Stimulated activated CD8-positive, alpha-beta memory T cell treated with anti-CD3 and anti-CD28 coated beads, Interleukin-4, amount 100 ng/mL, for 4 hours (primary cell): Measurements from ENCODE around the gene NTNG2.
A peak's percentile ranks its signal among the peaks of the same experiment; 100 is the strongest.
"Not testable (repeated sequence)": the region's sequence is repeated elsewhere in the genome, so short reads cannot be mapped to it uniquely, and the experiment has no call there.

Source experiments
- DNase-seq, 2 donors: peaks; one replicate each; pipeline ENCODE4 v3.0.0-alpha.2; 2020; ENCODE audit warnings: low read depth in 2 of 2, low spot score in 1 of 2

NTNG2 gene, protein sequence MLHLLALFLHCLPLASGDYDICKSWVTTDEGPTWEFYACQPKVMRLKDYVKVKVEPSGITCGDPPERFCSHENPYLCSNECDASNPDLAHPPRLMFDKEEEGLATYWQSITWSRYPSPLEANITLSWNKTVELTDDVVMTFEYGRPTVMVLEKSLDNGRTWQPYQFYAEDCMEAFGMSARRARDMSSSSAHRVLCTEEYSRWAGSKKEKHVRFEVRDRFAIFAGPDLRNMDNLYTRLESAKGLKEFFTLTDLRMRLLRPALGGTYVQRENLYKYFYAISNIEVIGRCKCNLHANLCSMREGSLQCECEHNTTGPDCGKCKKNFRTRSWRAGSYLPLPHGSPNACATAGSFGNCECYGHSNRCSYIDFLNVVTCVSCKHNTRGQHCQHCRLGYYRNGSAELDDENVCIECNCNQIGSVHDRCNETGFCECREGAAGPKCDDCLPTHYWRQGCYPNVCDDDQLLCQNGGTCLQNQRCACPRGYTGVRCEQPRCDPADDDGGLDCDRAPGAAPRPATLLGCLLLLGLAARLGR

DNA sequence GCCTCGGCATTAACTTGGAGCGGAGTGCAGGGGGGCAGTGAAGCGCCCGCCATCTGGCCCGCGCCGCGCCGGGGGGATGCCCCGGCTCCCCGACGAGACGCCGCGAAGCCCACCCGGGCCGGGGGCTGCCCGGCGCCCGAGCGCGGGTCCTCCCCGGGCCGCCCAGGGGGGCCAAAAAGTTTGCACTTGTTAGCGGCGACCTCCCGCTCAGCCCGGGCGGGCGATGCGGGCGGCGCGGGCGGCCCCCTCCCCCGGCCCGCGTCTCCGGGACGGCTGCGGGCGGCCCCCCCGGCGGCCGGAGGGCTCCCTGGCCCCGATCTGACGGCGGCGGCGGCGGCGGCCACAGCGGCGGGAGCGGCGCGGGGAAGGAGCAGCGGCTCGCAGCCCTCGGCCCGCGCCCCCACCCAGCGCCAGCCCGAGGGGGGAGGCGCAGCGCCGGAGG is at the start of gene NTNG2:
Gene NTNG2 (plus strand): TSS at position 316 of the 442 bp plus-strand sequence. CDS start 4,774 bp downstream, outside the sequence.
- no peak for DNase-seq

DNA sequence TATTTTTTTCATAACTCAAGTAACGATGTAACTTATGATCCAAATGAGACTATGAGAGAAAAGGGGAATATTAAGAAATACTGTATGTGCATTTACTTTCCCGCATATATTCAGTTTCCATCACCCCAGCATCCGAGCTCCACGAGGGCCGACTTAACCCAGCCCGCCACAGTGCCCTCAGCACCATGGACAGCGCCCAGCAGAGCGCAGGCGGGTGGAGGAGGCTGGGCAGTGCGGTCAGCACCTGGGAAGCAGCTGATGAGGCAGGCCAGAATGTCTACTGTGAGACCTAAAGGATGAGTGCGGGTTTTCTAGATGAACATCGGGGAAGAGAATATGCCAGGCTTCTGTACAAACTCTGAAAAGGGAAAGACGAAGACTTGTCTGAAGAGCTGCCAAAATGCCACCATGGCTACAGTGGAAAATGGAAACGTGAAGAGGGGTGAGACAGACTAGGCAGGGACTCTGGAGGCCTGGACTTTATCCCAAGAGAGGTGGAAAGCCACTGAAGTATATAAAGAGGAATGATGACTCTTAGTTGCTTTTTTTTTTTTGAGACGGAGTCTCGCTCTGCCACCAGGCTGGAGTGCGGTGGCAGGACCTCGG is 47.7 kb upstream of the NTNG2 start:
- DNase-seq = no peak

DNA sequence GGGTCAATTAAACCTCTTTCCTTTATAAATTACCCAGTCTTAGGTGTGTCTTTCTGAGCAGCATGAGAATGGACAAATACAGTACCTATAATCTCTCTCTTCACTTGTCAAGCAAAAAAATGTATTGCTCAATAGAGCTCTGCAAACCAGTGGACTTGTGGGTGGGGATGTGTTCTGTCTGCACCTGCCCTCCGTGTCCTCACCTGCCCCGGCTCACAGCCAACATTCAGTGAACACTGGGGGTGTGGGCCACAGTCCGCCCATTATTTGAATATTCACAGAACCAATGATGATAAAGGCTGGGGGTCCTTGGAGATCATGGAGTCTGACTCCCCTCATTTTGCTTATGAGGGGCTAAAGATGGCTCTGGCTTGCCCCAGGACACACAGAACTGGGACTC is 45.3 kb upstream of the NTNG2 start:
- no peak for DNase-seq

DNA sequence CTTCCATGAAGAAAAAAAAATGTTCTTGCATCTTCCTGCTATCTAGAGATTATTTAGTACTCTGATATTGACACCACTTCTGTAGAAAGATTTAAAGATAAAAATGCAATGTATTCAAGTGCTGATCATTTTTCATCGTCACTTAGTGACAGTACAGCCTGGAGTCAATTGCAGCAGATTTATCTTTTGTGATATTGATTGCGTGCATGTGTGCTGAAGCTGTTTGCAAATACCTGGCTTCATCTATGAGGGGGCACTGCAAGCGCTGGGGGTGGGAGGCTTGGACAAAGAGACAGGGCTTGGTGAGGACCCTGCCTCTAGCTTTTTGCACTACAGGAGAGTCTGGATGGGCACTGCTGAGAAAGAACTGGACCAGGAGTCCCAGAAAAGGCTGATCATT is 44.2 kb upstream of the NTNG2 start:
- no peak for DNase-seq

DNA sequence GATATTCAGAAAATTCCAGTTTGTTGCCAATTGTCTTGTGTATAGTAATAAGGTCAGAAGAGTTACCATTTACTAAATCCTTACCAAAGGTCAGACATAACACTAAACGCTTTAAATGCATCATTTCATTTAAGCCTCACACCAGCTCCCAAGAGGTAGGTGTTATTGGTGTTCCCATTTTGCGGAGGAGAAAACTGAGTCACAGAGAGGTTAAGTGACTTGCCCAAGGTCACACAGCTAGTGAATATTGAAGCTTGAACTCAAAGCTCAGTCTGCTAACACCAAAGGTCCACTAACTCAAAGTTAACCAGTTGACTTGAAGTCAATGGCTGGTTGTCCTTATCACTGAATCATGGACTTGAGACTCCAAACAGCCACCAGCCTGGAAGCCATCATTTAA is 40.8 kb upstream of the NTNG2 start:
- no peak for DNase-seq

DNA sequence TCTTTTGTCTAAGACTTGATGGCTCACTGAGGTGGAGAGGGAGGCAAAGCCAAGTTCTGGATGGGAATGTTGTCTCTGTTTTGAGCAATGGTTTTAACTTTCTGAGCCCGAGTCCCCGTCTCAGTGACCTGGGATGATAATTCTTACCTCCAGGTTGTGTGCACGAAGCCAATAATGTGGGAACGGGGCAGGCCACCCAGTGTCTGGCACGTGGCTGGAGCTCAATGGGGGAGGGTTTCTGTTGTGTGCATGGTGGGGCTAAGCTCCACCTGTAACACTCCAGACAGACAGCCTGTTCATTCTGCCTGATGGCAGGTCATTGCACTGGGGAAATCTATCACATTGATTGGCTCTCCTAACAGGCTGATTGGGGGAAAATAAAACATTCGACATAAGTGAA is 37.1 kb upstream of the NTNG2 start:
- no peak for DNase-seq

DNA sequence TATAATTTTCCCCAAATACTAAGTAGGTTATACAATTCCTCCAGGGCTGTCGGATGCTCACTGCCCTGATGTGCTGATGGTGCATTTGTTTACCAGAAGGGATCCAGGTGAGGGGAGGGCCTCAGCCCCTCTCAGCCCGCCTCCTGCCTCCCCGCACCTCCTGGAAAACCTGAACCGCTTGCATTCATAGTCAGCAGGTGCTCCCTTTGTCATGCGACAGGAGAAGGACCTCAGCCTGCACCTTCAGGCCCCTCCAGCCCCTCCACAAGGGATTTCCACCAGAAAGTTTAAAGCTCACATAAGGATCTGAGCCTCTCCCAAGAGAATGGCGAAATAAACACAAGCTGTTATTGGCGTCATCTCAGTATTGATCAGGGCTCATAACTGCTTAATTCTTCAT is 36.5 kb upstream of the NTNG2 start:
- DNase-seq = no peak

DNA sequence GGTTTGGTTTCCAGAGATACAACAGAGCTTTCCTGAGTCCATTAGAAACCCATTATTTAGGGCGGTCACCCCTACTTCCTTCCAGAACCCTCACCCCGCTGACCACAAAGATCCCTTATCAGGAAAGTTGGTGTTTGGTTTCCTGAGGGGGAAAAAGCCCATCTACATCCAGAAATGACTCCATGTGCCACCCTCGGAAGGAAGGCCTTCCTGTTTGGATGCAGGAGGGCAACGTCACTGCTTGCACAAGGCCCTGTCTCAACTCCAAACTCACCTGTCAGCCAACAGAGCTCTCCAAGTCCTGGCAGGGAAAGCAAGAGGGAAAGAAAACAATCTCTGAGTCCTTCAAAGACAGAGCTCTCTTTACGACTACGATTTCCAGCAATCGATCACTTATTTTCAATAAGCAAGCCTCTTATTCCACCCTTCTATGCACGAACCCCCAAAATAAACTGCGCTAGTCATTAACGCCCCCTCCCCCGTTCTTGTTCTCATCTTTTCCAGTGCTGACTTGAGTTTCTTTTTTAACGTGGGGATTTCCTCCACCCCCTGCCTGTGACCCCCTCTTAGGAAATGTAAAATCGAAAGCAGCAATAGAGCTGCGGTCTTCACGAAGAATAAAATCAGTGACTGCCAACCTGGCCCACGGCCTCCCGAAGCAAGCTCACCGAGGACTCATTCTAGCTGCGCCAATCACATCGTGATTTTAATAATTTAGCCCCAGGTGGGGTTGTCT is 35.7 kb upstream of the NTNG2 start:
- DNase-seq = peak in 1 of 2 donors; percentile 1

DNA sequence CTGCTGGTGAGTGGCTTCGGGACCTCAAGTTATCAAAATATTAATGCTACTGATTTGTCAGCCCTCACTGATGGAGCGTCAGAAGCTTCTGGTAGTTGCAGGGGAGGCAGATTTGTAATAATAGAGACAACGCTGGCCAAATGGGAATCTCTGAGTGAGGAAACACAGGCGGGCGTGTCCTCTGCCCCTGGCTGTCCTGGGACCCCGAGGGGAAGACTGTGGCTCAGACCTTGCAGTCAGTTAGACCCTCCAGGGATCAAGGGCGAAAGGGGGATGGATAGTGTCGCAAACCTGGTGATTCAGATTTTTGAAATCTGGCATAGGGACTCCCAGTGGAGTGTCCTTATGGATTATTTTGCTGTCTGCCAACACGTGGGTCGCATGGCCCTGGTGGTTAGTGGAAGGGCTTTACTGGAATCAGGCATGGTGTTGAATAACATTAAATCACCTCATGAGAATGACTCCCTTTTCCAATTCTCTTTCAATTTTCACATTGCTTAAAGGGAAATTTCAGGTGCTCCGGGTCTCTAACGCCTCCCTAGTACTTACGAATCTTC is 35.1 kb upstream of the NTNG2 start:
- no peak for DNase-seq

DNA sequence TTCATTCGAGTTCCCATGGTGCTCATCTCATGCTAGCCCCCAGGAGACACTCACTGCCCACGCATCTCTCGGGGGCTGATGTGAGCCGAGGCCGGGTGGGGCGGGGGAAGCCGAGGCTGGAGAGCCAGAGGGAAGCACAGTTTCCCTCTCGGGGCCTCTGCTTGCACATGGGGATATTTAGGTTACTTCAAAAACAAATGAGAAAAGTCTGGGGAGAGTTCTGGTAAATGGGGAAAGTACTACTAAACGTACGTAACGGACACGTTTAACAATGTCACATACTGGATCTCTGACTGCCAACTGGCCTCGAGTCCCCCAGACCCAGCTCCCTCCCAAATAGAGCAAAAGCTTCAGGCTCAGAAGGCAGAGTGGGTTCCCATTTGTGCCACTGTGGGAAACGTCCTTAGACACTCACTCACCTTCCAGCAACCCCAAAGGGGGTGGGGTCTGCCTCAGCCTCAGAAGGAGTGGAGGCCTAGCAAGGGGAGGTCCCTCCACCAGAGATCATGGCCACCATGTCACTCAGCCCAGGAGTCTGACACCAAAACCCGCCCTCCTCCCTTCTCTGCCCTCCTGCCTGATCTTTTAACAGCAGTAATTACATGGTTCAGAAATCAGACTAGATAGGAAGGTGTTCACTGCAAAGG is 33.8 kb upstream of the NTNG2 start:
- DNase-seq = no peak

DNA sequence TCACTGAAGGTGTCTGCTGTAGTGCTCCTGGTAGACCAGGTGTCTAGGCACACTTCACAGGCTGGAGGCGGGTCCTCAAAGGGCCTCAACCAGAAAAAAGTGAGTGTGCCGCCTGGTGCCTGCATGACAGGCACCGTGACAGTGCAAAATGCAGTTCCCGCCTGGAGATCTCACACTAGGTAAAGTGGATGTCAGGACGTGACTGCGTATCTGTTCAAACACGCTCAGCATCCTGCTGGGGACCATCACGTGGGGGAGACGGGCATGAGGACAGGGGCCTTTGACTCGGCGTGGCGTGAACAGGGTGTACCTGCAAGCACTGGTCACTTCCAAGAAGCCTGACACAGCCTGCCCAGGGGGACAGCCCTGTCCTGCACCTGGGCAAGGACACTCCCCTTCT is 32.3 kb upstream of the NTNG2 start:
- no peak for DNase-seq

DNA sequence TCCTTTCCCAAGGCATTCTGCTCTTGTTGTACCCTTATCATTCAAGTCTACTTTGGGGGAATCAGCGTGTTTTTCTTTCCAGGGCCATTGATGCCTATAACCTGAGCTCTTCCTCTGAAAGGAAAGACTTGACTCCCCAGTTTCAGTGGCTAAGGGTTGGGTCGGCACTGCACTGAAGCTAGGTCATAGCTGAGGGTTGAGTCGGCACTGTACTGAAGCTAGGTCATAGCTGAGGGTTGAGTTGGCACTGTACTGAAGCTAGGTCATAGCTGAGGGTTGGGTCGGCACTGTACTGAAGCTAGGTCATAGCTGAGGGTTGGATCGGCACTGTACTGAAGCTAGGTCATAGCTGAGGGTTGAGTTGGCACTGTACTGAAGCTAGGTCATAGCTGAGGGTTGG is 27.8 kb upstream of the NTNG2 start:
- DNase-seq = not testable (repeated sequence)

DNA sequence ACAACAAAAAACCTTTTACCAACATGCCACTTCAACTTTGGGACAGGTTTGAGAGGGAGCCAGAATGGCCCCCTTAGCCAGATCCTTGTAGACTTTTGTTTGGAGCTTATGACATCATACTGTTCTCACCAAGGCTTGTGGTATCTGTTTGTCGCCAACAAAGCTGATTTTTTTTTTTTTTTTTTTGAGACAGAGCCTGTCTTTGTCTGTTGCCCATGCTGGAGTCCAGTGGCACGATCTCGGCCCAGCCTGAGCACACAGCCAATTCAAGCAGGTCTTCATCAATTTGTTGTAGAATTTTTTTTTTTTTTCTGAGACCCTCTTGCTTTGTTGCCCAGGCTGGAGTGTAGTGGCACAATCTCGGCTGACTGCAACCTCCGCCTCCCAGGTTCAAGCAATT is 26.4 kb upstream of the NTNG2 start:
- DNase-seq = no peak

DNA sequence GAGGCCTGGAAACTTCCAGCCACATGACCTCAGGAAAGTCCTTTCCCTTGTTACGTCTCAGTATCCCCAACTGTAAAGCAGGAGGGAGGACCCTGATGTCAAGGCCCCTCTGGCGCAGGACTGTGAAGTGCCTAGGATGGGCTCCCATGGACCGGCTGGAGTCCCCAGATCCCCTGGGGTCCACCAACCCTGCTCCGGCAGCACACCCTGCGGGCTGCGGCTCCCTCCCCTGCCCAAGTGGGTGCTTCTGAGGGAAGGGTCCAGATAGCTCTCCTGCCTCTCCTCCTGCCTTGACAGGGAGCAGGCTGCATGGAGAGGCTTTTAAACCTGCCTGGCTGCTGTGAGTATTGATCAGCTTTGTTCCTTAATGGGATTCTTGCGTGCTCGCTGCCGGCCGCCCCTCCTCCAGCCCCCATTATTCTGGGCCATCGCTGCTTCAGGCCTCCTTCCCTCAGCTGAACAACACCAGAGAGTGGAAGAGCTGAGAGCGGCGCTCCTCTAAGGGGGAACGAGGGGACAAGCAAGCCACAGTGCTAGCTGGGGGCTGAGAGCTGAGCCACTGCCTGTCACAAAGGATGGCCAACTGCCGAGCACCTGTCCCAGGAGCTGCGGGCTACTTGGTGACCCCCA is 25.6 kb upstream of the NTNG2 start:
- DNase-seq = no peak

DNA sequence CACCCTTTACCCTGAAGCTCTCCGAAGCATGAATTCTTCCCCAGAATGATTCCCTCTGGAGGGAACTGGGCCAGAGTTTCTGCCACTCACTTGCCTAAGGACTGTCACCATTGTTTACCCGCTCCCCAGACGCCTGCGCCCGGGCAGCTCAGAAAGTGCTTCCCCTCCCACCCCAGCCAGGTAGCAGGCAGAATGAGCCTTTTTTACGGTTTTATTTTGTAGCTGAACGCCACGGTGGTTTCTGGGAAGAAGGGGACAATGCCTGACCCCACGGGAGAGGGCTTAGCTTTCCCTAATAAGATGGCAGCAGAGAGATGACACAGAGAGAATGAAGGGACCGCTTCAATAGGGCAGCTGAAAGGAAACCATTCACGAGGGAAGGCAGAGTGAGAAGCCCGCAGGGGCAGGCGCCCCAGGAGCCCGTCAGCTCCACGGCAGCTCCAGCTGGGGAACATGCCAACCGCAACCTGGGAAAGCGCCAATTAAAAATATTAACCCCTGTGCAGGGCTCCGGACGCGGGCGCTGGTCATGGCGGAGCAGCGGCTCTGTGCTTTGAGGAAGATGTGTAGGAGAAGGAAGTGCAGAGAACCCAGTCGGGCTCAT is 20.4 kb upstream of the NTNG2 start:
- no peak for DNase-seq

DNA sequence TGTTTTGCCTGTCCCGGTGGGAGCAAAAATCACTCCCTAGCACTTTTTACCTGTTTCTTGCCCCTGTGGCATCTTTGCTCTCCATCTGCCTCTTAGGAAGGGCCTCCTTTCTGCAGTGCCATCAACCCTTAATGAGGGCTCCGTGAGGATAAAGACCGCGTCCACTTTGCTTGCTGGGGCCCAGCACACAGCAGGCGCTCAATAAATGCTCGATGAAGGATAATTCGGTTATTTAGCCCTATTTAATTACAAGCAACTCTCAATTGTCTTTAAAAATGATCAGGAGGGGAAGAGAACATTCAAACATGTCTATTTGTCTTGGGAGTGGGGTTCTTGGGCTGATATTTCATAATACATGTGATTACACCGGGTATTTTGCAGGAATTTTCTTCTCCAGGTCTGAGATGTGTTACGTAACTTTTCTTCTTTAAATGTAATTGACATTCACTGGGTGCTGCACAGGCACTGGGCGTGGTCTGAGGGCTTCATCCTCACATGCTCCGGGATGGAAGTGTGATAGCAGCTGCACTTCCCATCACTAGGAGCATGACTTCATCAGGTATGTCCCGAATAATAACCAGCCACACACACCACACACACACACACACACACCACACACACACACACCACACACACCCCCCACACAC is 19.8 kb upstream of the NTNG2 start:
- DNase-seq = no peak

DNA sequence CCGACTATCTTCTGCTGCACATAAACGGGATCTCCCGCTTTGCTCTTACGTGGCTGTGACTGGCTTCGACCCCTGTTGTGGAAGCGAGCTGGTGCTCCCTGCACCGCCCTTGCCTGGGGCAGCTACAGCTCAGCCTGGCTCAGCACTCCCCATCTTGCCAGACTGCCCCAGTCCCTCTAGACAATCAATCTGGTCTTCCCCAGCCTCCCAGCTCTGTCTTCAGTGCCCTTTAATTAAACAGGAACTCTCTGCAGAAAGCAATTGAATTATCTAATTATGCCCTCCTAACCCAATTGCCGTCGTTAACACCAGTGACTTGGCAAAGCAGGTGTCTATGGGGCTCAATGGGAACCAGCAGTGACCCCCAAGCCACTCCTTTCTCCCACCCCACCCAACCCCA is 18.9 kb upstream of the NTNG2 start:
- DNase-seq = no peak

DNA sequence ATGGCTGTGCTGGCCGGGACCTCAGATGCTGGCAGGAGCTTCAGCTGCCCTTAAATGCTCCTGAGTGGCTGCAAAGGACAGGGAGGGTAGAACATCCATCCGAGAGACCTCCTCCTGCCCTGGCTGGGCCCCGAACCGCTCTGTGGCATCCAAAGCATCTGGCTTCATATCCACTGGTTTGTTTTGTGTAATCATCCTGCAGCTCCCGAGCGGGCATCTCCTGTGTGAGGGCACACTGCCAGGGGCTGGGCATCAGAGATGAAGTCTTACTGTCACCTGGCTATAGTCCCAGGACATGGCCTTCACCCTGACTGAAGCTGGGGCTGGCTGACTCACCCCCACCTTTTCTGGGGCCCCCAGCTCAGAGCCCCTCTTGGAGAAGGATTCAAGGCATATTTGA is 18.5 kb upstream of the NTNG2 start:
- DNase-seq = no peak

DNA sequence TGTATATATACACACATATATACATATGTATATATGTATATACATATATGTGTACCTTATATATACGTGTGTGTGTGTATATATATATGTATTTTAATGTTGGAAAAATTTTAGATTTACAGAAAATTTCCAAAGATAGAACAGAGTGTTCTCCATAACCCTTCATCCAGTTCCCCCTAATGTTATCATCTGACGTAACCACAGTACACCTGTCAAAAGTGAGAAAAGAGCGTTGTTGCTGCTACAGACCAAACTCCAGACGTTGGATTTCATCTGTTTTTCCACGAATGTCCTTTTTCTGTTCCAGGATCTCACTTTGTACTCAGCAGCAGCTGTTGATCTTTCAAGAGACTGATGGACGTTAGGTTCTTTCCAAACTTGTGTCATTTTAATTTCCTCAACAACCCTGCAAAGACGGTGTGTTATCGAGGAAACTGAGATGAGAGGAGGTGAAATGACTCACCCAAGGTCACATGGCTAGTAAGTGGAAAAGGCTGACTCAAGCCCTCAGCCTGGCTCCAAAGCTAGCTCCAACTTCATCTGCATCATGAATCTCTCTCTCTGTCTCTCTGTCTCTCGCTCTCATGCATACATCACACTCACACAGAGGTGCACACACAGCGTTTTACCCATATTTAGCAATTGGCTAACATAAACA is 17.0 kb upstream of the NTNG2 start:
- DNase-seq = no peak
